Gastrocnemius medialis (tissue), 4 donors: ENCODE results near the gene SLC38A8.

Source experiments
- POLR2A ChIP-seq, 2 donors: fragments of 450-650 bp; IDR thresholded peaks; one replicate each; pipeline ENCODE4 v1.6.1; 2017; ENCODE audit warnings: antibody characterized with exemption in 2 of 2, mild to moderate bottlenecking in 2 of 2, moderate library complexity in 2 of 2
- TF ChIP-seq, protein P1 (sequence below), 5 experiments: fragments of 450-650 bp in 3 of 5; fragments of 200-600 bp in 2 of 5; sonication (generic) in 2 of 5; IDR thresholded peaks in 4 of 5; conservative IDR thresholded peaks in 1 of 5; 1 replicate in 4 of 5; 2 replicates in 1 of 5; pipeline ENCODE4 v1.5.1; 2016 to 2019; ENCODE audit warnings: antibody characterized with exemption in 5 of 5, mild to moderate bottlenecking in 3 of 5, moderate library complexity in 3 of 5

DNA sequence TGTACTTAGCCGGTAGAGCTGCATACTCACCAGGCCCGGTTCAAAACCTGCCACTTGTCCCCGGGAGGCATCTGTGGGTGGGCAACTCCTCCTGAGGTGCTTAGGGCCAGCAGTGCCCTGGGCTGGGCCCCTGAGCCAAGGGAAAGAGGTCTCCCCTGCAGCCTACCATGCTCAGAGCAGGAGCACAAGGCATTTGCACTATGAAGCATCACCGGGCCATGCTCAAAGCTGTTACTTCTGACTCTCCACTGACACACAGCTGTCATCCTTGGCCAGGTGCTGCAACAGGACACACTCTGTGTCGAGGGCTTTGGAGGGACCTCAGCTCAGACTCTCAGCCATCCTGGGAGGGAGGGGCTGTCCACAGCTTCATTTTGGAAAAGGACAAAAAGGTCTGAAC lies 37.2 kb downstream of the SLC38A8 start:
- no peak for TF ChIP-seq POLR2A (IDR thresholded peaks at IDR 0.05)
- TF ChIP-seq, protein P1, sequence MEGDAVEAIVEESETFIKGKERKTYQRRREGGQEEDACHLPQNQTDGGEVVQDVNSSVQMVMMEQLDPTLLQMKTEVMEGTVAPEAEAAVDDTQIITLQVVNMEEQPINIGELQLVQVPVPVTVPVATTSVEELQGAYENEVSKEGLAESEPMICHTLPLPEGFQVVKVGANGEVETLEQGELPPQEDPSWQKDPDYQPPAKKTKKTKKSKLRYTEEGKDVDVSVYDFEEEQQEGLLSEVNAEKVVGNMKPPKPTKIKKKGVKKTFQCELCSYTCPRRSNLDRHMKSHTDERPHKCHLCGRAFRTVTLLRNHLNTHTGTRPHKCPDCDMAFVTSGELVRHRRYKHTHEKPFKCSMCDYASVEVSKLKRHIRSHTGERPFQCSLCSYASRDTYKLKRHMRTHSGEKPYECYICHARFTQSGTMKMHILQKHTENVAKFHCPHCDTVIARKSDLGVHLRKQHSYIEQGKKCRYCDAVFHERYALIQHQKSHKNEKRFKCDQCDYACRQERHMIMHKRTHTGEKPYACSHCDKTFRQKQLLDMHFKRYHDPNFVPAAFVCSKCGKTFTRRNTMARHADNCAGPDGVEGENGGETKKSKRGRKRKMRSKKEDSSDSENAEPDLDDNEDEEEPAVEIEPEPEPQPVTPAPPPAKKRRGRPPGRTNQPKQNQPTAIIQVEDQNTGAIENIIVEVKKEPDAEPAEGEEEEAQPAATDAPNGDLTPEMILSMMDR (IDR thresholded peaks at IDR 0.05 in 4 of 5, conservative IDR thresholded peaks at IDR 0.05 in 1 of 5), result no peak
